Astrocyte (in vitro differentiated cells and primary cell): ENCODE results near the gene OR3A2. TPM values are rescaled to one million over a fixed set of nuclear protein-coding genes. Genes with fewer than 3 reads are reported as not detected.
"Not testable (repeated sequence)": the region's sequence is repeated elsewhere in the genome, so short reads cannot be mapped to it uniquely, and the experiment has no call there.

Experiments used
- DNase-seq: peaks from one replicate; pipeline ENCODE4 v3.0.0-alpha.2; 2010; ENCODE audit warnings: low read depth
- FAIRE-seq: peaks from 2 replicates; lab custom pipeline; 2011; peaks lifted over from hg19 to GRCh38; lab: Jason Lieb, UNC
- H2AFZ ChIP-seq: 2 replicates; pipeline ENCODE4 v1.6.0; 2012; ENCODE audit warnings: low read depth, low read length, inconsistent platforms
- H3K27ac ChIP-seq: 2 replicates; pipeline ENCODE4 v1.5.1; 2011; ENCODE audit warnings: low read depth, low read length, inconsistent platforms
- H3K27me3 ChIP-seq: 2 replicates; pipeline ENCODE4 v1.6.0; 2011; ENCODE audit warnings: low read length, inconsistent platforms; ENCODE audit not compliant: insufficient read depth
- H3K36me3 ChIP-seq: 2 replicates; pipeline ENCODE4 v1.5.1; 2011; ENCODE audit warnings: low read length, inconsistent platforms; ENCODE audit not compliant: insufficient read depth
- H3K4me1 ChIP-seq: 2 replicates; pipeline ENCODE4 v1.5.1; 2011; ENCODE audit warnings: low read length, inconsistent platforms; ENCODE audit not compliant: insufficient read depth
- H3K4me2 ChIP-seq: 2 replicates; pipeline ENCODE4 v1.6.0; 2012; ENCODE audit warnings: low read length, inconsistent platforms
- H3K4me3 ChIP-seq: 2 replicates; pipeline ENCODE4 v1.5.1; 2011; ENCODE audit warnings: low read depth, mild to moderate bottlenecking, low read length, inconsistent platforms; ENCODE audit not compliant: insufficient read depth
- H3K79me2 ChIP-seq: 2 replicates; pipeline ENCODE4 v1.6.0; 2012; ENCODE audit warnings: mild to moderate bottlenecking, low read length, inconsistent platforms; ENCODE audit not compliant: insufficient read depth
- H3K9ac ChIP-seq: 2 replicates; pipeline ENCODE4 v1.6.0; 2012; ENCODE audit warnings: mild to moderate bottlenecking, low read length, inconsistent platforms
- H3K9me3 ChIP-seq: 2 replicates; pipeline ENCODE4 v1.5.1; 2012; ENCODE audit warnings: low read depth, mild to moderate bottlenecking, low read length, inconsistent platforms; ENCODE audit not compliant: insufficient read depth
- H4K20me1 ChIP-seq: 2 replicates; pipeline ENCODE4 v1.6.0; 2012; ENCODE audit warnings: low read length, inconsistent platforms; ENCODE audit not compliant: insufficient read depth
- H3K27ac Mint-ChIP-seq: one replicate; pipeline ENCODE4 v1.8.0; 2021; ENCODE audit warnings: mild to moderate bottlenecking, mixed read lengths; ENCODE audit not compliant: unreplicated experiment
- H3K27me3 Mint-ChIP-seq: one replicate; pipeline ENCODE4 v1.8.0; 2021; ENCODE audit warnings: low read depth, mixed read lengths; ENCODE audit not compliant: unreplicated experiment
- H3K36me3 Mint-ChIP-seq: one replicate; pipeline ENCODE4 v1.8.0; 2021; ENCODE audit warnings: low read depth, mixed read lengths; ENCODE audit not compliant: unreplicated experiment
- H3K4me1 Mint-ChIP-seq: one replicate; pipeline ENCODE4 v1.8.0; 2021; ENCODE audit warnings: low read depth, mixed read lengths; ENCODE audit not compliant: unreplicated experiment
- H3K4me3 Mint-ChIP-seq: one replicate; pipeline ENCODE4 v1.8.0; 2021; ENCODE audit warnings: mild to moderate bottlenecking, moderate library complexity, mixed read lengths; ENCODE audit not compliant: unreplicated experiment
- H3K9me3 Mint-ChIP-seq: one replicate; pipeline ENCODE4 v1.8.0; 2021; ENCODE audit warnings: mild to moderate bottlenecking, mixed read lengths; ENCODE audit not compliant: unreplicated experiment
- EZH2 ChIP-seq: IDR thresholded peaks from 2 replicates; pipeline ENCODE4 v1.6.1; 2012; ENCODE audit warnings: mild to moderate bottlenecking, low read length, inconsistent platforms; ENCODE audit not compliant: insufficient read depth
- total RNA-seq: library from RNA; stranded (reverse); gene quantifications from 2 replicates; pipeline ENCODE4 v1.2.1, GENCODE V29; 2021
- TF ChIP-seq, protein P1 (sequence below): IDR thresholded peaks from 2 replicates; pipeline ENCODE4 v1.5.1; 2011; ENCODE audit warnings: low read depth, mild to moderate bottlenecking, inconsistent platforms, low read length, moderate library complexity; ENCODE audit not compliant: insufficient read depth

OR3A2 gene
- total RNA-seq, 1 donor from 2014 or later: not detected

DNA sequence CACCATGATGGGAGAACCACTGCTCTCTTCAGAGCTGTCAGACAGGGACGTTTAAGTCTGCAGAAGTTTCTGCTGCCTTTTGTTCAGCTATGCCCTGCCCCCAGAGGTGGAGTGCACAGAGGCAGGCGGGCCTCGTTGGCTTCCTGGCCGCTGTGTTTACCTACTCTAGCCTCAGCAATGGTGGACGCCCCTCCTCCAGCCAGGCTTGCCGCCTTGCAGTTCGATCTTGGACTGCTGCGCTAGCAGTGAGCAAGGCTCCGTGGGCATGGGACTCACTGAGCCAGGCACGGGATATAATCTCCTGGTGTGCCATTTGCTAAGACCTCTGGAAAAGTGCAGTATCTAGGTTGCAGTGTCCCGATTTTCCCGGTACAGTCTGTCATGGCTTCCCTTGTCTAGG lies 43.3 kb downstream of the OR3A2 start:
- H3K27ac Mint-ChIP-seq, H3K4me3 Mint-ChIP-seq, H3K36me3 Mint-ChIP-seq, H3K27ac ChIP-seq, H3K27me3 ChIP-seq, H3K4me1 ChIP-seq, H3K4me1 Mint-ChIP-seq, H3K36me3 ChIP-seq, H3K4me3 ChIP-seq, H3K4me2 ChIP-seq, FAIRE-seq, H3K79me2 ChIP-seq, H4K20me1 ChIP-seq, H3K9ac ChIP-seq, H2AFZ ChIP-seq, H3K9me3 ChIP-seq, DNase-seq: not testable (repeated sequence)
- peaks cover 24% of the 10 kb centered on the region for H3K27me3 Mint-ChIP-seq
- H3K9me3 Mint-ChIP-seq: peaks cover 15% of the 10 kb centered on the region

DNA sequence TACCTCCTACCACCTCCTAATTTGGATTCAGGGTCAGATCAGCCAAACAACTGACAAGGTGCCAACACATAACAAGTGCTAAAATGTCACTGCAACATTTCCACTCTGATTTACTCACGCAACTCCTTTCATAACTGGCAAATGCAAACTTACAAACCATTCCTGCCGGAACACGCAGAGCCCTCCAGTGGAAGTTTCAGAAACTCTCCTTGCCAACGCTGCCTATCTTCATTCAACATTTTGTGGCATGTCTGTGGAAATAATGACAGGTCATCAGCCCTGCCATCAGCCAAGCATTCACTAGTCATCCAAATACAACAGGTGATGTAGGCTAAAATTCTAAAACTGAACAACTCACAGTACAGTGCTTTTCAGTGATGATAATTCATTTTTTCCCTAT lies 50.2 kb downstream of the OR3A2 start:
- Mint-ChIP-seq H3K27me3 (peaks cover 10% of the 10 kb centered on the region), H3K4me1 (no peaks in the 10 kb centered on the region), H3K36me3 (no peaks in the 10 kb centered on the region), H3K27ac (no peak overlapping the region), H3K9me3 (peaks cover 6% of the 10 kb centered on the region), H3K4me3 (no peak overlapping the region)
- Histone ChIP-seq H3K4me3 (no peak overlapping the region), H3K27ac (no peak overlapping the region), H3K36me3 (no peaks in the 10 kb centered on the region), H3K4me2 (no peak overlapping the region), H3K79me2 (no peaks in the 10 kb centered on the region), H3K9me3 (no peaks in the 10 kb centered on the region), H3K4me1 (no peaks in the 10 kb centered on the region), H4K20me1 (no peaks in the 10 kb centered on the region), H3K9ac (no peak overlapping the region), H2AFZ (no peak overlapping the region), H3K27me3 (no peaks in the 10 kb centered on the region)
- DNase-seq (no peak), FAIRE-seq (no peak)
- no peak for TF ChIP-seq EZH2
- TF ChIP-seq, protein P1, sequence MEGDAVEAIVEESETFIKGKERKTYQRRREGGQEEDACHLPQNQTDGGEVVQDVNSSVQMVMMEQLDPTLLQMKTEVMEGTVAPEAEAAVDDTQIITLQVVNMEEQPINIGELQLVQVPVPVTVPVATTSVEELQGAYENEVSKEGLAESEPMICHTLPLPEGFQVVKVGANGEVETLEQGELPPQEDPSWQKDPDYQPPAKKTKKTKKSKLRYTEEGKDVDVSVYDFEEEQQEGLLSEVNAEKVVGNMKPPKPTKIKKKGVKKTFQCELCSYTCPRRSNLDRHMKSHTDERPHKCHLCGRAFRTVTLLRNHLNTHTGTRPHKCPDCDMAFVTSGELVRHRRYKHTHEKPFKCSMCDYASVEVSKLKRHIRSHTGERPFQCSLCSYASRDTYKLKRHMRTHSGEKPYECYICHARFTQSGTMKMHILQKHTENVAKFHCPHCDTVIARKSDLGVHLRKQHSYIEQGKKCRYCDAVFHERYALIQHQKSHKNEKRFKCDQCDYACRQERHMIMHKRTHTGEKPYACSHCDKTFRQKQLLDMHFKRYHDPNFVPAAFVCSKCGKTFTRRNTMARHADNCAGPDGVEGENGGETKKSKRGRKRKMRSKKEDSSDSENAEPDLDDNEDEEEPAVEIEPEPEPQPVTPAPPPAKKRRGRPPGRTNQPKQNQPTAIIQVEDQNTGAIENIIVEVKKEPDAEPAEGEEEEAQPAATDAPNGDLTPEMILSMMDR: no peak

DNA sequence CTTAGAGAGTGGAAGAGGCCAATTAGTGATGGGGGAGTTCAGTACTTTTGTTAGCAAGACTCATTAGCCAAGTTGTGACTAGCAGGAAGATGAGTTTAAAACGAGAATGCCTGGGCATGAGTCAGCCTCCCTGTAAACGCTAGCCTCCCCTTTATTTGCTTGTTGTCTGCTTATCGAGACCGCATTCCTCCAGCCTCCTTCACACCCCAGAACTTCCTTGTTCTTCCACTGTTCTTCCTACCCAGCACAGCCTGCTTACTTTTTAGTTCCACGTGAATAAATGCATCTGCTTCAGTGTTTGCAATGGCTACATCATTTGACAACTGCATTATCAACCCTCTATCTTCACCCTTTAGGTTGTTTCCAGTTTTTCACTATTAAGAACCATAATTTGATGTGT lies 67.8 kb downstream of the OR3A2 start:
- H3K4me1 ChIP-seq: no peaks in the 10 kb centered on the region
- no peaks in the 10 kb centered on the region for H3K36me3 ChIP-seq
- no peak overlapping the region for H3K27ac ChIP-seq
- no peak overlapping the region for H3K4me3 ChIP-seq
- DNase-seq (no peak), FAIRE-seq (no peak)
- no peaks in the 10 kb centered on the region for H3K9me3 ChIP-seq
- no peak overlapping the region for H3K9ac ChIP-seq
- no peak overlapping the region for H2AFZ ChIP-seq
- TF ChIP-seq, protein P1: no peak
- no peak for TF ChIP-seq EZH2
- H3K4me3 Mint-ChIP-seq: no peak overlapping the region
- H3K79me2 ChIP-seq: no peaks in the 10 kb centered on the region
- no peak overlapping the region for H3K27ac Mint-ChIP-seq
- H3K27me3 Mint-ChIP-seq: peaks cover 7% of the 10 kb centered on the region
- H3K4me1 Mint-ChIP-seq: peaks cover 4% of the 10 kb centered on the region
- no peaks in the 10 kb centered on the region for H4K20me1 ChIP-seq
- no peaks in the 10 kb centered on the region for H3K36me3 Mint-ChIP-seq
- H3K4me2 ChIP-seq: no peak overlapping the region
- H3K9me3 Mint-ChIP-seq: no peaks in the 10 kb centered on the region
- H3K27me3 ChIP-seq: no peaks in the 10 kb centered on the region
